ENCODE measurements around the gene TRIM33. TPM values are rescaled to one million over a fixed set of nuclear protein-coding genes. Genes with fewer than 3 reads are reported as not detected.

Gene TRIM33
- total and polyA plus RNA-seq, 2 experiments from 2014 or later: 27.5 to 41.1 TPM

GRCh38 chr1:114495486-114495885 lies 15.5 kb downstream of the TRIM33 start:
- Histone ChIP-seq H3K9me3 (ENCODE audit: low read depth) (no peaks in the 10 kb centered on the region), H3K79me2 (peaks cover 100% of the 10 kb centered on the region), H3K4me1 (ENCODE audit: insufficient read depth) (peaks cover 3% of the 10 kb centered on the region), H3K27ac (no peak overlapping the region), H4K20me1 (ENCODE audit: insufficient read depth, poor library complexity, severe bottlenecking) (peaks cover 55% of the 10 kb centered on the region), H3K27me3 (no peaks in the 10 kb centered on the region), H3K4me3 (no peak overlapping the region), H3K36me3 (replicated peaks; ENCODE audit: insufficient read depth, low read depth) (no peaks in the 10 kb centered on the region), H2AFZ (no peak overlapping the region), H3K9me2 (replicated peaks; ENCODE audit: insufficient read depth) (no peaks in the 10 kb centered on the region), H3K4me2 (no peak overlapping the region)
- WGBS (ENCODE audit: low lambda C conversion rate, missing lambda C conversion rate): 85% methylated on average over 2 of the region's 2 CpGs
- TF ChIP-seq CTCF (IDR thresholded peaks at IDR 0.05; ENCODE audit: poor library complexity) (no peak), EZH2phosphoT487 (IDR thresholded peaks at IDR 0.05; ENCODE audit: low read depth, severe bottlenecking, unreplicated experiment) (no peak), EZH2 (IDR thresholded peaks at IDR 0.05; ENCODE audit: borderline replicate concordance) (no peak)
- no peak for DNase-seq (ENCODE audit: low spot score)

- H3K4me3 ChIP-seq: no peak overlapping the region
- DNase-seq (ENCODE audit: low spot score): no peak
- H3K27ac ChIP-seq: no peak overlapping the region
- H3K9me3 ChIP-seq (ENCODE audit: low read depth): no peaks in the 10 kb centered on the region
- H3K9me2 ChIP-seq (replicated peaks; ENCODE audit: insufficient read depth): no peaks in the 10 kb centered on the region
- no peaks in the 10 kb centered on the region for H3K27me3 ChIP-seq
- peaks cover 100% of the 10 kb centered on the region for H3K79me2 ChIP-seq
- H3K4me1 ChIP-seq (ENCODE audit: insufficient read depth): peaks cover 3% of the 10 kb centered on the region
- WGBS (ENCODE audit: low lambda C conversion rate, missing lambda C conversion rate): 86% methylated on average over 1 of the region's 1 CpG
- no peak overlapping the region for H2AFZ ChIP-seq
- peaks cover 43% of the 10 kb centered on the region for H4K20me1 ChIP-seq (ENCODE audit: insufficient read depth, poor library complexity, severe bottlenecking)
- TF ChIP-seq EZH2phosphoT487 (IDR thresholded peaks at IDR 0.05; ENCODE audit: low read depth, severe bottlenecking, unreplicated experiment) (no peak), CTCF (IDR thresholded peaks at IDR 0.05; ENCODE audit: poor library complexity) (no peak), EZH2 (IDR thresholded peaks at IDR 0.05; ENCODE audit: borderline replicate concordance) (no peak)
- no peak overlapping the region for H3K4me2 ChIP-seq
- no peaks in the 10 kb centered on the region for H3K36me3 ChIP-seq (replicated peaks; ENCODE audit: insufficient read depth, low read depth)
Observed at GRCh38 chr1:114492978-114493377, 18.0 kb downstream of the TRIM33 start.

- no peak overlapping the region for H3K4me3 ChIP-seq
- no peak overlapping the region for H3K27ac ChIP-seq
- H3K27me3 ChIP-seq: no peaks in the 10 kb centered on the region
- peaks cover 34% of the 10 kb centered on the region for H4K20me1 ChIP-seq (ENCODE audit: insufficient read depth, poor library complexity, severe bottlenecking)
- 74% methylated on average over 1 of the region's 1 CpG for WGBS (ENCODE audit: low lambda C conversion rate, missing lambda C conversion rate)
- no peak for DNase-seq (ENCODE audit: low spot score)
- no peak overlapping the region for H2AFZ ChIP-seq
- peaks cover 97% of the 10 kb centered on the region for H3K79me2 ChIP-seq
- no peaks in the 10 kb centered on the region for H3K9me2 ChIP-seq (replicated peaks; ENCODE audit: insufficient read depth)
- no peaks in the 10 kb centered on the region for H3K4me1 ChIP-seq (ENCODE audit: insufficient read depth)
- H3K36me3 ChIP-seq (replicated peaks; ENCODE audit: insufficient read depth, low read depth): no peaks in the 10 kb centered on the region
- TF ChIP-seq EZH2 (IDR thresholded peaks at IDR 0.05; ENCODE audit: borderline replicate concordance) (no peak), EZH2phosphoT487 (IDR thresholded peaks at IDR 0.05; ENCODE audit: low read depth, severe bottlenecking, unreplicated experiment) (no peak), CTCF (IDR thresholded peaks at IDR 0.05; ENCODE audit: poor library complexity) (no peak)
- H3K4me2 ChIP-seq: no peak overlapping the region
- H3K9me3 ChIP-seq (ENCODE audit: low read depth): no peaks in the 10 kb centered on the region
Observed at GRCh38 chr1:114490274-114490693, 20.7 kb downstream of the TRIM33 start.

- no peaks in the 10 kb centered on the region for H3K36me3 ChIP-seq (replicated peaks; ENCODE audit: insufficient read depth, low read depth)
- no peak overlapping the region for H3K4me3 ChIP-seq
- H4K20me1 ChIP-seq (ENCODE audit: insufficient read depth, poor library complexity, severe bottlenecking): peaks cover 33% of the 10 kb centered on the region
- no peaks in the 10 kb centered on the region for H3K9me3 ChIP-seq (ENCODE audit: low read depth)
- H3K4me2 ChIP-seq: no peak overlapping the region
- DNase-seq (ENCODE audit: low spot score): no peak
- no peaks in the 10 kb centered on the region for H3K27me3 ChIP-seq
- TF ChIP-seq EZH2phosphoT487 (IDR thresholded peaks at IDR 0.05; ENCODE audit: low read depth, severe bottlenecking, unreplicated experiment) (no peak), CTCF (IDR thresholded peaks at IDR 0.05; ENCODE audit: poor library complexity) (no peak), EZH2 (IDR thresholded peaks at IDR 0.05; ENCODE audit: borderline replicate concordance) (no peak)
- H3K27ac ChIP-seq: no peak overlapping the region
- H3K79me2 ChIP-seq: peaks cover 97% of the 10 kb centered on the region
- H2AFZ ChIP-seq: no peak overlapping the region
- WGBS (ENCODE audit: low lambda C conversion rate, missing lambda C conversion rate): 98% methylated on average over 2 of the region's 2 CpGs
- no peaks in the 10 kb centered on the region for H3K9me2 ChIP-seq (replicated peaks; ENCODE audit: insufficient read depth)
- H3K4me1 ChIP-seq (ENCODE audit: insufficient read depth): no peaks in the 10 kb centered on the region
Observed at GRCh38 chr1:114488739-114489138, 22.3 kb downstream of the TRIM33 start.
